ENCODE results near the gene CDPF1.

CDPF1 gene, protein sequence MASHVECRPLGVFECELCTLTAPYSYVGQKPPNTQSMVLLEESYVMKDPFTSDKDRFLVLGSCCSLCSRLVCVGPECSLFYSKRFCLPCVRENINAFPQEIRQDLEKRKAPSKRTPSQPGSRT

DNA sequence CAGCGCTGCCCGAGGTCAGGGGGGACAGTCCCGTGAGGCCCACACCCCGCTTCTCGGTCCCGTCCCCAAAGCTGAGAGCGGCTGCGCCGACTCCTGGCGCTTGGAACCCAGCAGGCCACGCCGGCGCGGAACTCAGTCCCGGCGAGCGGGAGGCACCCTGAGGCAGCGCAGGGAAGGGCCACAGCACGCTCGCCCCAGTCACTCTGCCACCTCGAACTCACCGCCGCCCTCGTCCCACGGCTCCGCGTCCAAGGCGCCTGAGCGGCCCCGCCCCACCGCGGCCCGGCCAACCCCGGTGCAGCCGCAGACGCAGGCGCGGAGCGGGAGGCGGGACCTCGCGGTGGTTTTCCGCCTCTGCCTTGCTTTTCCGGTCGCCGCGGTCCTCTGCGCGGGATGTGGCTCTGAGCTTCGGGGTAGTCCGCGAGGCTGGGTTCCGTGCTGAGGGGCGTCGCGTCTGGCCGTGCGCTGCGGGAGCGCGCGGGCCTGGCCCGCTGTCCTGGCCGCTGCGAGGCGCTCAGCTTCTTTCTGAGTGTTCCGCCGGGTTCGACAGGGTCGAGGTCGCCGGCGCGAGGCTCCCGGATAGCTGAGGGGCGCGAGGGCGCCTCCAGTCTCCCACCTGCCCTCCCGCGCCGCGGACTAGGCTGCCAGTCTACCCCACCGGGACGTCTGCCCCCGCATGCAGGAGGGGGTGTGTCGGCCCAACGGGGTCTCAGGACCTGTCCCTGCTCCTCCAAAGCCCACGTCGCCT lies at the start of gene CDPF1:
CDPF1 (minus strand) TSS at position 259 of the 748 bp plus-strand sequence. CDS start 2,009 bp downstream, outside the sequence.
- peak; percentile 76 for DNase-seq

DNA sequence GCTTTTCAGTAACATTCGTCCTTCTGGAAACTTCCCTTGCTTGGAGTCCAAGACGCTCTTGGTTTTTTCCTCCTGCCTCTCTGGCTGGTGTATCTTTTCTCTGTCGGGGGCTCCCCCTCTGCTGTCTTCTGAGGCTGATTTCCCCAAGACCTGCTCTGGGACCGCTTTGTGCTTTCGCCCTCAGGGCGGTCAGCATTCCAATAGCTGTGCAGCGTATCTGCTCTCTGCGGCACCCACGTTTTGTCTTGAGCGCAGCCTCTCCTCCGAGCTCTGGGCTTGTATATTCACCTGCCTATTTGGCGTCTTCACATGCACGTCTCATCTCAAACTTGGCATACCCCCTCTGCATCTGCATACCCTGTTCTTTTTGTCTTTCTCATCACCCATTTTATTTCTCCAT lies 49.0 kb upstream of the CDPF1 start:
- DNase-seq: no peak

DNA sequence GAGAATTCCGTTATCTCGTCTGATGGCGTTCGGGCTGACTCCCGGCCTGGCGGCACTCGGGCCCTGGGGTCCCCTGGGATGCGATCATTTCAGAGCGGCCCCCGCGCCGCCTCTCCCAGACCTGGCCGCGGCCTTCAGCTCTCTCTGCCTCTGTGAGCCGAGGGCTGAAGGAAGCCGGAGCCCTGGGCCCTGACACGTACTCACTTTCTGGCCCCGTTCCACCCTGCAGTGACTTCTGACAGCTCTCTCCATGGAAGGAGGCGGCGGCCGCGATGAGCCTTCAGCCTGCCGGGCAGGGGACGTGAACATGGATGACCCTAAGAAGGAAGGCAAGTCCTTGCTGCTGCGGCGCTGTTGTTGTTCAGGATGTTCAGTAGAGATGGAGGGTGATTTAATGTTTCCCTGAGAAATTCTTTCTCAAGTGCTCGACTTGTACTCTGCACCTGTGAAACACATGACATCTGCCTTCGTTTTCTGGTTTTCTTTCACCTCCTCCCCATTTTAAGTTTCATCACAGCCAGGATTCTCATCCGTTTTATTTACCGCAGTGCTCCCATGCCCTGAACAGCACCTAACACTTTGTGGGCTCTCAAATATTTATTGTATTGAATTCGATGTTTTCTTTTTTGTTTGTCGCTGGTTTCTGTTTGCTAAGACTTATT lies 47.2 kb upstream of the CDPF1 start:
- peak; percentile 8 for DNase-seq

DNA sequence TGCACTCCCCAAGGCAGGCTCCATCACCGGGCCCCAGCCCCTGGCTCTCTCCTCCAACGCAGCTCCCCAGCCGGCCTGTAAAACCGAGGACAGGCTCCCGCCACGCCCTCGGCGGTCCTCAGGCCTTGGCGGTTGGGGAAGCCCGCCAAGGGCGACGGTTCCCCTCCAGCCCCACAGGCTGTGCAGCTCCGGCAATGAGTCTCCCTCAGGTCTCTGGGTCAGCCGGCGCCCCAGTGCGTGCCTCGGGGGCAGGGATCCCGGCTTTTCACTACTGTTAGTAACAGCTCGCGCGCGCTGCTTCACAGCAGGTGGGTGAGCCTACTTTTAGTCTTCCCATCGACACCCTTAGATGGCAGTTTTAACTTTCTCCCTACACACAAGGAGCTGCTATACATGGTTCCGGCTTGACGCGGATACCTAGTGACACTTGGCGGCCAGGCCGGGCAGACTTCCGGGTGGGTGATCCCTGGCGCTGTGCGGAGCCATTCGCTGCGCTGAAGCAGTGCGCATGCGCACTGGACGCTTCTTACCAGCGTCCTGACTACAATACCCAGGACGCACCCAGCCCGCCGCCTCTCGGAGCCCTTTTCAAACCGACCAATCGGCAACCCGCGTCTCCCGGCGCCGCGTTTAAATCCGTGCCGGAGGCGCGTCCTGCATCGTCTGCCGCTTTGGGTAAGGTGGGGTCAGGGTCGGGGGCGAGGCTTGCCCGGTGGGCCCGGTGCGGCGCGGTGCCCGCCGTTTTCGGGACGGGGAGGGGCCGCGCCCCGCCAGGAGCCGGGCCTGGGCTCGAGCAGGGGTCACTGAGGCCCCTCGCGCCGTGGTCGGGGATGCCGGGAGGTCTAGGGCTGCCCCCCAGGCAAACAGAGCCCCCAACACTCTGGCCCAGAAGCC lies 46.4 kb upstream of the CDPF1 start, which contains the start of gene GTSE1:
GTSE1 (plus strand) TSS at position 614 of the 894 bp plus-strand sequence. CDS start 531 bp downstream, outside the sequence.
- peak; percentile 91 for DNase-seq

DNA sequence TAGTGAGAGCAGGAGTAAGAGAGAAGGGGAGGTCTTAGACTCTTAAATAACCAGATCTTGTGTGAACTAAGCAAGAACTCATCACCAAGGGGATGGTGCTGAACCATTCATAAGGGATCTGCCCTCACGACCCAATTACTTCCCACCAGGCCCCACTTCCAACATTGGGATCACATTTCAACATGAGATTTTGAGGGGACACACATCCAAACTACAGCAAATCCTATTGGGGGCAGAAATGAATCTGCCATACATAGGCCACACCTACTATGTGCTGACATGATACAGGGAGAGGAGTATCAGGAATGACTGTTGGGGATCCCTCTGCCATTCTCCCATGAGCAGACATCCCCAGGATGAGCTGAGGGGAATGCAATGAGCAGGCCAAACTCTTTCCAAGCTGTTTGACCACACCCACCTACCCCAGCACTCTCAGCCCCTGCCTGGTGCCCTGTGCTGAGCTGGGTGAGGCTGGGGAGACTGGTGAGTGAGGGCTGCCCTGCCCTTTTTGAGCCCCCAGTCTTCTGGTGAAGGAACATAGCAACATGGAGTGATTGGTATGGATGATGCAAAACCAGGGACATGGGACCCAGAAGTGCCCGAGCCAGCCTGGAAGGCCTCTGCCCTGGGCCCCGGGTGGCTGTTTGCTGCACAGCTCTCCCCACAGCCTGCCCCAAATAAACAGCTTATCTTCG lies 45.3 kb upstream of the CDPF1 start:
- no peak for DNase-seq

DNA sequence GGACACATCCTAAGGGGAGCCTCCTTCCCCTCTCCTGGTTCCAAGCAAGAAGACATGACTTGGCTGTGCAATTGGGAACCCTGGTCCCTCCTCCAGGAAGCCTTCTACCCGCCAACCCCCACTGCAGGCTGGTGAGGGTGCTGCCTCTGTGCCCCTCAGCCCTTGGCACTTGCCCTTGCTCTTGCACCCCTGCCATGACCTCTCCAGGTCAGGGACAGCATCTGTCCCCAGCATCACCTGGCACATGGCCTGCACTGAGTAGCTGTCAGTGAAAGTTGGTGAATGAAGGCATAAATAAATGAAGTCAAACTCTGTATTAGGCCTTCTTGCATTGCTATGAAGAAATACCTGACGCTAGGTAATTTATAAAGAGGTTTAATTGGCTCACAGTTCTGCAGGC lies 44.7 kb upstream of the CDPF1 start:
- no peak for DNase-seq

DNA sequence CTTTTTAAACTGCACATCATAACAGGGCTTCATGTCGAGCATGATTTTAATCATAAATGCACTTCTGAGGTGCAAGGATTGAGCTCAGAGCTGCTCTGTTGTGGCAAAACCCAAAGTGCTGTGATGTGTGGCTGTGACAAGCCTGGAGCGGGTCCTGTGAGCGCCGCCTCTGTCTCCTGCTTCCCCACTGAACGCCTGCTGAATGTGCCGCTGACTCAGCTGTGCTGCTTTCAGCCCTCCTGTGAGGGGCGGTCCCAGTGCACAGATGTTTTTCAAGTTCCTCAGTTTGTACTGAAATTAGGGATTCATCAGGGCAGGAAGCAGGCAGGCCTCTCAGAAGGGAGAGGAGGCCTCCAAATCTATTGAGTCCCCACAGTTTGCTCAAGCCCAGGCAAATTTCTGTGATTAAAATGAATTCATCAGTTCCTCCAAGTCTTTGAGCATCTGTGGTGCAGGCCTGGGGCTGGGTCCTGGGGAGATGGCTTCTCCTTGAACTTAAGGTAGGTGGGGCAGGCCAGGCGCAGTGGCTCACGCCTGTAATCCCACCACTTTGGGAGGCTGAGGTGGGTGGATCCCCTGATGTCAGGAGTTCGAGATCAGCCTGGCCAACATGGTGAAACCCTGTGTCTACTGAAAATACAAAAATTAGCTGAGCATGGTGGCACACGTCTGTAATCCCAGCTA lies 43.6 kb upstream of the CDPF1 start:
- DNase-seq: no peak

DNA sequence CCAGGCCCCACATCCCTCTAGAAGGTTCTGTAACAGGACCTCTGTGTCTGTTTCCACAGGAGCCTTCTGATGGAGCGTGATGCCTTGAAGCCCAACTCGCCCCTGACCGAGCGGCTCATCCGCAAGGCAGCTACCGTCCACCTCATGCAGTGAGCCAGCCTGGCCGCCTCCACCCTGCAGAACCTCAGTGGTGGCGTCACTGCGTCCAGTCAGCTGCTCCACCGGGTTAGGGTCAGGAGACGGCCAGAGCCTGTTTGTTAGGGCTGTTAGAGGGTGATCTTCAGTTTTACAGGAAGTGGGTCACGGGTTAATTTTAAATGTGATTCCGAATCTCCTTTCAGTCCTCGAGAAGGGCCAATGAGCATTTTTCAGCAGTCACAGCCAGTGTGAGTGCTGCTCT lies 42.6 kb upstream of the CDPF1 start:
- no peak for DNase-seq

DNA sequence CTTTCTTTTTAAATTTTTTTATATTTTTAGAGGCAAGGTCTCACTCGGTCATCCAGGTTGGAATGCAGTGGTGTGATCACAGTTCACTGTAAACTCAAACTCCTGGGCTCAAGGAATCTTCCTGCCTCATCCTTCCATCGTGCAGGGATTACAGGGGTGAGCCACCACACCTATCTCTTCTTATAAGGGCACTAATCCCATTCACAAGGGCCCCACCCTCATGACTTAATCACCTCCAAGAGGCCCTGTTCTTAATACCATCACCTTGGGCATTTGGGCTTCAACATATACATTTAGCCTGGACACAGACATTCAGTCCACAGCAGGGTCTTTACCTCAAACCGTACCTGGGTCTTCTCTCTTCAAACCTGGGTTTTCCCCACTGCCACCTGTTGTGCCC lies 42.1 kb upstream of the CDPF1 start:
- DNase-seq: no peak

DNA sequence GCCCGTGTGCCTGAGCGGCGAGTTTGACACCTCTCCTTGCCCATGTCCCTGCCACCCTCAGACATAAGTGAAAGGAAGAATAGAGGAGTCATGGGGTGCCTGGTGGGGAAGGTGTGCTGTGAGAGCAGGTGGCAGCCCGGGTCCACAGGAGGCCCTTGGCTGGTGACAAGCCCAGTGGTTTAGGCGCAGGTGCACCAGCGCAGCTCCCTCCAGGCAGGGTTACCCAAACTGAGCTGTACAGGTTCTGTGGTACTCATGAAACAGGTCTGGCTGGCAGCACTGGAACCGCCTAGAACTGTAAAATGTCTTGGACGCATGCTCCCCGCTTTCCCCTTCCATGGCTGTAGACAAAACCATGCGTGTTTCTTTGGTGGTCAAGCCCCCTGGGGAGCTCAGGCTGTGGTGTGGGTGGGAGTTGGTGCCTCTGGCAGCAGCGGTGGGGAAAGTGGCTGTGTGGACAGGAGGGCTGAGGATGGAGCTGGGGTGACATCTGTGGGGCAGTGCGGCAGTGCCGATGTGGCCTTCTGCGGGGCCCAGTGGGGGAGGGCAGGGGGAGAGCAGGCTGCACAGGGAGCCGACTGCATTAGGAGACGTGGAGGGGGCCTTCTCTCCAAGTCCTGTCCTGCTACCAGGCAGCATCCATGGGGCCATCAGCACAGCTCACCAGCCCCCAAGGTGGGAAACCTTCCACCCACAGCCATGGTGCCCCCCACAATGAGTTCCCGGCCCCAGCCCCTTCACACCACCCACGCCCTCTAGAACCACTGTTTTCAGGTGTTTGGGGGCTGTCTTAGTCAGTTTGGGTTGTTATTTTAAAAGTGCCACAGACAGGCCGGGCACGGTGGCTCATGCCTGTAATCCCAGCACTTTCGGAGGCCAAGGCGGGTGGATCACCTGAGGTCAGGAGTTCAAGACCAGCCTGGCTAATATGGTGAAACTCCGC lies 41.0 kb upstream of the CDPF1 start:
- DNase-seq: no peak

DNA sequence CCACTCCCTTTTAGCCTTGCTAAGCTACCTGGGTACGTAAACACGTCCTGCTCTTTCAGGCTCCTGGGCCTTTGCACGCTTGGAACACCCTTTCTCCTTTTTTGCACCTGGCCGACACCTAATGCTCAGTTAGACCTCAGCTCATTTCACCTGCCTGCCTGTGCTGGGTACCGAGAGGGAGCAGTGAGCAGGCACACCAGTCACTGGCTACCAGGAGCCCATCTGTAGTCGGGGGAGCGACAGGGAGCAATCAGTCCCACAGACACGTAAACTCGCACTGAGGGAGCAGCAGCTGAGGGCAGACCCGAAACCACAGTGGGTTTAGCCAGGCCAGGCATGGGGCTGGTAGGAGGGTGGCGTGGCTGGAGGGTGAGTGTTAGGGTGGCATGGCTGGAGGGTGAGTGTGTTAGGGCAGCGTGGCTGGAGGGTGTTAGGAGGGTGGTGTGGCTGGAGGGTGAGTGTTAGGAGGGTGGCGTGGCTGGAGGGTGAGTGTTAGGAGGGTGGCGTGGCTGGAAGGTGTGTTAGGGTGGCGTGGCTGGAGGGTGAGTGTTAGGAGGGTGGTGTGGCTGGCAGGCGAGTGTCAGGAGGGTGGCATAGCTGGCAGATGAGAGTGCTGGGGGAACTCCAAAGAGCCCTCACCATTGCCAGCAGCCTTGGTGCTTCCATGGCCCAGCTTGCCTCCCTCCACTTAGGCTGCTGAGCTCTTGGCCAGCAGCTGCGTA lies 40.2 kb upstream of the CDPF1 start:
- no peak for DNase-seq

DNA sequence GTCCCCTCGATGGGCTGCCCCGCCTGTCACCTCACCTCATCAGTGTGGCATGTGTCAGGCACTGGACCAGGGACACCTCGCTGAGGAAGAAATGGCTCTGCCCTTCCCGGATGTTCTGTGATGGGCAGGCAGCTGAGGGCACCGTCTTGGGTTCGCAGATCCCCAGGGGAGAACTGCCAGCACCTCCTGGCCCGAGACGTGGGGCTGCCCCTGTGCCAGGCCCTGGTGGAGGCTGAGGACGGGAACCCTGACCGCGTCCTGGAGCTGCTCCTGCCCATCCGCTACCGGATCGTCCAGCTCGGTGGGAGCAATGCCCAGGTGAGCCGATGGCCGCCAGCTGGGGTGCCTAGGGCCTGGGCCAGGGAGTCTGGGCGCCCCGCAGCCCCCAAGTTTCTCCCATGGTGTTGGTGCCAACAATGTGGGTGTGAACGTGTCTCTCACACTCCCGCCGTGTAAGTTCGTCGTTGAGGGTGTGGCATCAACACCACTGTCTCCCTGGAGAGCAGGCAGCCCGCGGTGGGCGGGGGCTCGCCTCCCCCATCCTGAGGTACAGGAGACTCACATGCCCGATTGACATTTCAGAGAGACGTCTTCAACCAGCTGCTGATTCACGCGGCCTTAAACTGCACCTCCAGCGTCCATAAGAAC lies 39.3 kb upstream of the CDPF1 start:
- no peak for DNase-seq

DNA sequence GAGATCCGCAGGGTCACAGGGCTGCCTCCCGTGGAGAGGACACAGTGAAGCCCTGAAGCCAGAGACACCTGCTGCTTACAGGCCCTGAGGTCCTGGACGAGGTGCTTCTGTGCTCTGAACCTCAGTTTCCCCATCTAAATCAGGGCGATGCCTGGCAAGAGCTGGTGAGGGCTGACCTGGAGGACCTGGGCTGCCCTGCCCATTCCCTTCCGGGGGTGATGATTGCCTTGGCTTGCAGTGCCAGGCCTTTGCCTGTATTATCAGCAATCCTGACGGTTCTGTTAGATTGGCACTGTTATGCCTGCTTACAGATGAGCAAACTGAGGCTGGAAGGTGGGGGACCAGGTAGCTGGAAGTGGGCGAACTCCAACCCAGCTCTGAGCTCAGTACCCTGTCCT lies 38.8 kb upstream of the CDPF1 start:
- DNase-seq: no peak

DNA sequence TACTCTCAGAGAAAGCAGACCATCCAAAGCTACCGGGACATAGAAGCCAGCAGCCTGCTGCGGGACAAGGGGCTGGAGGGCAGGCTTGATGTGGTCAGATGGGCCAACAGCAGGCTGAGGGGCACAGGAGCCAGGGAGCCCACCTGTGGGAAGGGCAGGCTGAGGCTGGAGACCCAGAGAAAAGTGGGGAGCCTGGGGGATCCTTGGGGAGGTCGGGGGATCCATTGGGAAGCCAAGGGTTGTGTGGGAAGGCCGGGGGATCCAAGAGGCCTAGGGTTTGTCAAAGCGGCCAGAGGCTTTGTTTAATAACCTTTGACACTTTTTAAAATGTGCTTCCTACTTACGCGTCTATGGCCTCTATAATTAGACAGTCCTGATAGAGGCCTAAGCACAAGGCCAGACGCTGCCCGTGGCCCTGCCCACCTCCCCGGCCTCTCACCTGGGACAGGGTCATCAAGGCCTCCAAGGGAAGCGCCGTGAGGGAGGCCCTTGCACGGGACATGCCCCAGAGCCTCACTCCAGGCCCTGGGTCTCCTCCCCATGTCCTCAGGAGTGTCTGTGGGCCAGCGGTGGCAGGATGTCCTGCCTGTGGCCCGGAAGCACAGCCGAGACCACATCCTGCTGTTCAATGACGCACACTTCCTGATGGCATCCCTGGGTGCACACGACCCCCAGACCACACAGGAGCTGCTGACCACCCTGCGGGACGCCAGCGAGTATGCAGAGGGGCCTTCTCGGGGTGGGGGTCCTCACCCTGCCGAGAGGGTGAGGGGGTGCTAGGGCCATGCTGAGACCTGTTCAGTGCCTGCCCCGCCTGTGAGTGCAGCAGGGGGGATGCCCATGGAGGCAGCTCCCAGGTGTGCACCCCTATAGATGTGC lies 38.0 kb upstream of the CDPF1 start:
- no peak for DNase-seq

DNA sequence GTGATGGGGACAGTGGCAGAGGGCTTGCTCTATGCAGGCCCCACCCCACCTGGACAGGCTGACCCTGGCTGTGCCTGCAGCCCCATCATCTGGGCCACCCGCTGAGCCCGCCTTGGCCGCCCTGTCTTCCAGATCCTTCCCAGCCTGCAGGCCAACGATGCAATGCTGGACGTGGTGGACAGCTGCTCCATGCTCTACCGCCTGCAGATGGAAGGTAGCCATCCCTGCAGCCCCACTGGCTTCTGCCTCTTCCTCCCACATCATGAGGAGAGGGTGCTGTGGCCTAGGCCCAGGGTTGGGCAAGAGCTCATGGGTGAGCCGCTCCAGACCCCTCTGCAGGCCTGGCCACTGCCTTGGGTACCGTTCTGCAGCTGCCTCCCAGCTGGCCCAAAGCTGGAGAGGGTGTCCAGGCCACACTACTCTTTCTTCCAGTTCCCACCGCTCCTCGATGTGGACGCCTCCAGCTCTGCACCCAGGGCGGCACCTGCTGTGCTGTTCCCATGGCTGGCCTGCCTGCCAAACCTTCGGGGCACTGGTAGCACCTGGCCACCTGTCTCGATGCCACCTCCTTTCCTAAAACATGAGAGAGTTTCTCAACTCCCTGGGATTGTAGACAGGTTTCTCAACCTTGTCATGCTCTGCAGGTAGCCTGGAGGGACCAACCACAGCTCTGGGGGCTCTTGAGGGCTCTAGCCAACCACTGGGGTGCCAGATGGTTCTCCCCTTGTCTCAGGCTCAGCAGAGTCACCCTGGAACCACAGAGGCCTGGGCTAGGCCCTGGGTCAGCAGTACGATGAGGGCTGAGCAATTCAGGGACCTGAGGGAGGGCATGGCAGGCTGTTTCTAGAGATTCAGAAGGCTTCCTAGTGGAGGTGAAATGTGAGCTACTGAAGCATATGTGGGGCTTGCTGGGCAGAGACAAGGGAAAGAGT lies 37.1 kb upstream of the CDPF1 start:
- DNase-seq: no peak

DNA sequence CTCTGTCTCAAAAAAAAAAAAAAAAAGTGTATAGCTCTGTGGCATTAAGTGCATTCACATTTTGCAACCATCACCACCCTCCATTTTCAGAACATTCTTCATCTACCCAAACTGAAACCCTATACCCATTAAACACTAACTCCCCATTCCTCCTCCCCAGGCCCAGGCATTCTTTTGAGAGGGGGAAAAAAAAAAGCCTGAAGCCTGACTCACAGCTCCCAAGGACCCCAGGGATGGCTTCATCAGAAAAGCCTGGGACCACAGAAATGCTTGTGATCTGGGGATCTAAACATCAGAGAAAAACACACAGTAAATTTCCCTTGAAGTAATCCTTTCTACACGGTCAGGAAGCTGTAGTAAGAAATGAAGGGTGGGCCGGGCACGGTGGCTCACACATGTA lies 35.9 kb upstream of the CDPF1 start:
- DNase-seq: no peak

Data from T1000 (cell line).